ENCODE results near the gene COCH. TPM values are rescaled to one million over a fixed set of nuclear protein-coding genes. Genes with fewer than 3 reads are reported as not detected.
"Not testable (repeated sequence)": the region's sequence is repeated elsewhere in the genome, so short reads cannot be mapped to it uniquely, and the experiment has no call there.

COCH gene
- total RNA-seq, 4 donors from 2014 or later, result 1.9 to 19.6 (median 5.9) TPM

GRCh38 chr14:30896435-30896834, 22.1 kb downstream of the COCH start:
- H3K4me3 ChIP-seq, result no peak overlapping the region
- no peak for TF ChIP-seq EP300 (IDR thresholded peaks at IDR 0.05)
- TF ChIP-seq POLR2AphosphoS5 (IDR thresholded peaks at IDR 0.05), result no peak
- TF ChIP-seq, protein P1, sequence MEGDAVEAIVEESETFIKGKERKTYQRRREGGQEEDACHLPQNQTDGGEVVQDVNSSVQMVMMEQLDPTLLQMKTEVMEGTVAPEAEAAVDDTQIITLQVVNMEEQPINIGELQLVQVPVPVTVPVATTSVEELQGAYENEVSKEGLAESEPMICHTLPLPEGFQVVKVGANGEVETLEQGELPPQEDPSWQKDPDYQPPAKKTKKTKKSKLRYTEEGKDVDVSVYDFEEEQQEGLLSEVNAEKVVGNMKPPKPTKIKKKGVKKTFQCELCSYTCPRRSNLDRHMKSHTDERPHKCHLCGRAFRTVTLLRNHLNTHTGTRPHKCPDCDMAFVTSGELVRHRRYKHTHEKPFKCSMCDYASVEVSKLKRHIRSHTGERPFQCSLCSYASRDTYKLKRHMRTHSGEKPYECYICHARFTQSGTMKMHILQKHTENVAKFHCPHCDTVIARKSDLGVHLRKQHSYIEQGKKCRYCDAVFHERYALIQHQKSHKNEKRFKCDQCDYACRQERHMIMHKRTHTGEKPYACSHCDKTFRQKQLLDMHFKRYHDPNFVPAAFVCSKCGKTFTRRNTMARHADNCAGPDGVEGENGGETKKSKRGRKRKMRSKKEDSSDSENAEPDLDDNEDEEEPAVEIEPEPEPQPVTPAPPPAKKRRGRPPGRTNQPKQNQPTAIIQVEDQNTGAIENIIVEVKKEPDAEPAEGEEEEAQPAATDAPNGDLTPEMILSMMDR (IDR thresholded peaks at IDR 0.05), result no peak
- no peak for TF ChIP-seq POLR2A (IDR thresholded peaks at IDR 0.05)
- peaks cover 4% of the 10 kb centered on the region for H3K4me1 ChIP-seq
- no peak overlapping the region for H3K27ac ChIP-seq
- peaks cover 30% of the 10 kb centered on the region for H3K36me3 ChIP-seq
- no peaks in the 10 kb centered on the region for H3K9me3 ChIP-seq
- H3K27me3 ChIP-seq, result no peaks in the 10 kb centered on the region
- no peak for DNase-seq (ENCODE audit: low spot score in 2 of 2)

DNA sequence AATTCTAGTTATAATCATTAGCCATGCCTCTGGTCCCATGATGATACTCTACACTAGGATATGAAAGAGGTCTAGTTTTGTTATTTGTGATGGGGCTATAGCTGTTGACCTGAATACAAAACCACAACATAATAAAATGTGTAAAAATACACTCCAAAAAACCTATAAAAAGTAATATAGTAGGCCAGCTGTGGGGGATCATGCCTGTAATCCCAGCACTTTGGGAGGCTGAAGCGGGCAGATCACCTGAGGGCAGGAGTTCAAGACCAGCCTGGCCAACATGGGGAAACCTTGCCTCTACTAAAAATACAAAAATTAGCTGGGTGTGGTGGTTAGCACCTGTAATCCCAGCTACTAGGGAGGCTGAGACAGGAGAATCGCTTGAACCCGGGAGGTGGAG, 22.8 kb downstream of the COCH start:
- DNase-seq (ENCODE audit: low spot score in 2 of 2); H3K27me3 ChIP-seq; H3K27ac ChIP-seq; H3K4me1 ChIP-seq; H3K9me3 ChIP-seq; H3K4me3 ChIP-seq: not testable (repeated sequence)
- peaks cover 34% of the 10 kb centered on the region for H3K36me3 ChIP-seq
- 99% methylated on average over 3 of the region's 3 CpGs for WGBS

DNA sequence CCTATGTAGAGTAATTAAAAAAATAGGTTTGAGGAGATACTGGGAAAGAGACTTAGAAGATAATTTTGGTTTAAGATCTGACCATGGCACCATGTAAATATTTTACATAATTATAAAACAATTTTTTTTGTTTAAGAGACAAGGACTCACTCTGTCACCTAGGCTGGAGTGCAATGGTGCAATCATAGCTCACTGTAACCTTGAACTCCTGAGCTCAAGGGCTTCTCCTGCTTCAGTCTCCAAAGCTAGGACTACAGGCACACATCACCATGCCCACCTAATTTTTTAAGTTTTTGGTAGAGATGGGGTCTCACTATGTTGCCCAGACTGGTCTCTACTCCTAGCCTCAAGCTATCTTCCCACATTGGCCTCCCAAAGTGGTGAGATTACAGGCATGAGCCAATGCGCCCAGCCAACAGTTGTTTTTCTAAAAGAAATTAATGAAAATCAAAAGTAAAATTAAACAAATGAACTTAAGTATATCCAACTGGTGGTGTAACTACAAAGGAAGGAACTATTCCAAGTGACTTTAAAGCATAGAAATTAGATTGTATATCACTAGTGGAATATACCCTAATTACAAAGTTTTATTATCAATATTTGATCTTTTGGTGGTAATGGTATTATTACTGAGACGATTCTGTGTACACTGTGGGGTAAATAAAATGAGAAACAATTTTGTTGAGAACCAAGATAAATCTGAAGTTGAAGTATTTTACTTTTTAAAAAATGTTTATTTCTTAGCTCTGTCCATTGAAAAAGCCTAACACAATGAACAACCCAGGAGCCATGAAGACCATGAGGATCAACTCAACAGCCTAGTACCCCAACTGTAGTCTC, 29.1 kb downstream of the COCH start:
- 96% methylated on average over 2 of the region's 2 CpGs for WGBS
- Histone ChIP-seq H3K4me3 (no peak overlapping the region), H3K36me3 (peaks cover 36% of the 10 kb centered on the region), H3K4me1 (no peaks in the 10 kb centered on the region), H3K27ac (no peak overlapping the region), H3K9me3 (no peaks in the 10 kb centered on the region), H3K27me3 (no peaks in the 10 kb centered on the region)
- DNase-seq (ENCODE audit: low spot score in 2 of 2), result no peak
- TF ChIP-seq POLR2AphosphoS5 (IDR thresholded peaks at IDR 0.05) (no peak), EP300 (IDR thresholded peaks at IDR 0.05) (no peak), POLR2A (IDR thresholded peaks at IDR 0.05) (no peak)
- TF ChIP-seq, protein P1 (IDR thresholded peaks at IDR 0.05), result no peak

DNA sequence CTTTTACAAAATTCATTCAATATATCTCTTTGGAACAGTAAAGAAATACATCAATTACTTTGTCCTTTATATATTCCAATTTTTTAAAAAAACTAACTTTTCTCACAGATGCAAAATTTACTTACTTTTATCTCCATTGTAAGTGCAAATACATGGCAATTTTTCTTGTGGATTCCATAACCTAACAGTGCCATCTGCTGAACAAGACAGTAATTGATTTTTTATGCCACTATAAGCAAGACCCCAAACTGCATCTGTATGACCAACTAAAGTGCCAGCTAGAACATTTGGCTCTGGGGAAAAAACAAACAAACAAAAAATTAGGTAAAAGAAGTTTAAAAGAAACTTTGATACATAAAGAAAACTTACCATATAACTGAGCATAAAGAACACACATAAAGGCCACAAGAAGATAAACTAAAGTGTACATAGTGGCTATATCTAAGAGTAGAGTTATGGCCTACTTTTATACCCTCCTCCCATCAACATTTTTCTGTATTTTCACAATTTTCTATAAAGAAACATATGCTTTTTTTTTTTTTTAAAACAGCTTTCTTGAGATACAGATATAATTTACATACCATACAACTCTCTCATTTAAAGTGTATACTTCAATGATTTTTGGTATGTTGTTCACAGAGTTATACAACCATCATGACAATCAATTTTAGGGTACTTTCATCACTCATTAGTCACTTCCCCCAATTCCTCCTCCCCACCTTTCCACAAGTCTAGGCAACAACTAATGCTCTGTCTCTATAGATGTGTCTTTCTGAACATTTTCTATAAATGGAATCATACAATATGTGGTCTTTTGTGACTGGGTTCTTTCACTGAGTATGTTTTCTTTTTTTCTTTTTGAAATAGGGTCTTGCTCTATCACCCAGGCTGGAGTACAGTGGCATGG, 32.6 kb downstream of the COCH start:
- no peaks in the 10 kb centered on the region for H3K27me3 ChIP-seq
- H3K4me3 ChIP-seq, result no peak overlapping the region
- DNase-seq (ENCODE audit: low spot score in 2 of 2), result no peak
- no peaks in the 10 kb centered on the region for H3K4me1 ChIP-seq
- H3K27ac ChIP-seq, result no peak overlapping the region
- H3K9me3 ChIP-seq, result no peaks in the 10 kb centered on the region
- peaks cover 42% of the 10 kb centered on the region for H3K36me3 ChIP-seq
- no peak for TF ChIP-seq POLR2AphosphoS5 (IDR thresholded peaks at IDR 0.05)
- TF ChIP-seq, protein P1 (IDR thresholded peaks at IDR 0.05), result no peak
- no peak for TF ChIP-seq POLR2A (IDR thresholded peaks at IDR 0.05)
- TF ChIP-seq EP300 (IDR thresholded peaks at IDR 0.05), result no peak

- Histone ChIP-seq H3K9me3 (no peaks in the 10 kb centered on the region), H3K27ac (no peak overlapping the region), H3K36me3 (peaks cover 38% of the 10 kb centered on the region), H3K27me3 (no peaks in the 10 kb centered on the region), H3K4me1 (no peaks in the 10 kb centered on the region), H3K4me3 (no peak overlapping the region)
- 93% methylated on average over 1 of the region's 1 CpG for WGBS
- TF ChIP-seq, protein P1 (IDR thresholded peaks at IDR 0.05), result no peak
- TF ChIP-seq EP300 (IDR thresholded peaks at IDR 0.05) (no peak), POLR2A (IDR thresholded peaks at IDR 0.05) (no peak), POLR2AphosphoS5 (IDR thresholded peaks at IDR 0.05) (no peak)
- DNase-seq (ENCODE audit: low spot score in 2 of 2), result no peak
These were observed 33.3 kb downstream of the COCH start for GRCh38 chr14:30907659-30908057.

Data from suprapubic skin (tissue), 4 donors.